ENCODE measurements around the gene NACAD. TPM values are rescaled to one million over a fixed set of nuclear protein-coding genes. Genes with fewer than 3 reads are reported as not detected.

Gene NACAD
- total RNA-seq, 2 experiments from 2014 or later = 0.08 to 0.14 TPM

GRCh38 chr7:45112648-45113047 lies 23.9 kb upstream of the NACAD start:
- Mint-ChIP-seq H3K27me3 (peaks cover 9% of the 10 kb centered on the region), H3K4me3 (peak overlapping the region; percentile 98), H3K27ac (peak overlapping the region; percentile 96), H3K36me3 (ENCODE audit: low read depth) (peaks cover 38% of the 10 kb centered on the region), H3K4me1 (ENCODE audit: low read depth) (peaks cover 48% of the 10 kb centered on the region), H3K9me3 (no peaks in the 10 kb centered on the region)
- POLR2A ChIA-PET = interaction anchor here (1.6 to 3.2 kb wide), 6 partner anchors 26 to 623 kb away, joined by 3 to 36 read pairs (median 10); partner anchors contain the start of genes CCM2, DDX56, NUDCD3 and PURB
- peaks cover 42% of the 10 kb centered on the region for H3K4me1 ChIP-seq (ENCODE audit: insufficient read depth, low read length)
- intact Hi-C loops (cut with DNase I, micrococcal nuclease) = loop anchor here (2.0 to 5.0 kb wide), 6 partner anchors 22 to 910 kb away; partner anchors contain the start of genes H2AZ2 (in 1 of the 2) and YKT6 (in 1 of the 2)
- H3K27me3 ChIP-seq (ENCODE audit: control insufficient read depth in 1 of 2, insufficient read depth in 2 of 2, low read length in 2 of 2) = no peaks in the 10 kb centered on the region
- ATAC-seq (ENCODE audit: poor library complexity) (no peak), DNase-seq (no peak)
- H3K9me3 ChIP-seq (ENCODE audit: control insufficient read depth in 1 of 2, insufficient read depth in 1 of 2, low read length in 2 of 2) = no peaks in the 10 kb centered on the region
- H3K27ac ChIP-seq (ENCODE audit: low read depth in 1 of 2, low read length in 2 of 2) = no peak overlapping the region
- CTCF ChIA-PET = interaction anchor here (1.2 to 2.9 kb wide), 2 partner anchors 23 to 139 kb away, joined by 5 to 14 read pairs; no protein-coding TSS in a partner anchor
- no peak for TF ChIP-seq CTCF (IDR thresholded peaks at IDR 0.05)
- H3K4me3 ChIP-seq (ENCODE audit: low read length) = no peak overlapping the region
- peaks cover 18% of the 10 kb centered on the region for H3K36me3 ChIP-seq (ENCODE audit: insufficient read depth, low read length)

- Histone ChIP-seq H3K27me3 (ENCODE audit: control insufficient read depth in 1 of 2, insufficient read depth in 2 of 2, low read length in 2 of 2) (no peaks in the 10 kb centered on the region), H3K4me3 (ENCODE audit: low read length) (peak within 1 kb of the TSS; percentile 94), H3K4me1 (ENCODE audit: insufficient read depth, low read length) (peaks cover 51% of the 10 kb centered on the region), H3K27ac (ENCODE audit: low read depth in 1 of 2, low read length in 2 of 2) (peak within 1 kb of the TSS; percentile 99), H3K36me3 (ENCODE audit: insufficient read depth, low read length) (peaks cover 28% of the 10 kb centered on the region), H3K9me3 (ENCODE audit: control insufficient read depth in 1 of 2, insufficient read depth in 1 of 2, low read length in 2 of 2) (no peaks in the 10 kb centered on the region)
- DNase-seq (peak; percentile 86 to 98 (median 91)), ATAC-seq (ENCODE audit: poor library complexity) (peak; percentile 78)
- peak within 1 kb of the TSS; percentile 96 for H3K27ac Mint-ChIP-seq
- CTCF ChIA-PET = interaction anchor here (1.2 to 2.9 kb wide), 7 partner anchors 12 to 362 kb away, joined by 3 to 14 read pairs (median 4); partner anchors contain the start of gene H2AZ2
- POLR2A ChIA-PET = interaction anchor here (0.6 to 3.2 kb wide), 25 partner anchors 9 to 1528 kb away, joined by 3 to 36 read pairs (median 8); partner anchors contain the start of genes CCM2, DDX56, H2AZ2 and MYO1G
- H3K4me1 Mint-ChIP-seq (ENCODE audit: low read depth) = peaks cover 55% of the 10 kb centered on the region
- no peak for TF ChIP-seq CTCF (IDR thresholded peaks at IDR 0.05)
- no peaks in the 10 kb centered on the region for H3K9me3 Mint-ChIP-seq
- intact Hi-C loops (cut with DNase I, micrococcal nuclease) = loop anchor here (1.0 to 5.0 kb wide), 12 partner anchors 23 to 909 kb away; partner anchors contain the start of genes CCM2 (in 2 of the 2), H2AZ2 (in 2 of the 2), OGDH (in 1 of the 2) and PURB (in 1 of the 2)
- H3K4me3 Mint-ChIP-seq = peak within 1 kb of the TSS; percentile 98
- H3K27me3 Mint-ChIP-seq = peaks cover 9% of the 10 kb centered on the region
- H3K36me3 Mint-ChIP-seq (ENCODE audit: low read depth) = peaks cover 49% of the 10 kb centered on the region
Measured at GRCh38 chr7:45111298-45112223, 22.8 kb upstream of the NACAD start, which contains the start of gene TBRG4. Gene TBRG4 (minus strand): TSS chr7:45111697. CDS start chr7:45109237, 2,460 bp downstream.

DNA sequence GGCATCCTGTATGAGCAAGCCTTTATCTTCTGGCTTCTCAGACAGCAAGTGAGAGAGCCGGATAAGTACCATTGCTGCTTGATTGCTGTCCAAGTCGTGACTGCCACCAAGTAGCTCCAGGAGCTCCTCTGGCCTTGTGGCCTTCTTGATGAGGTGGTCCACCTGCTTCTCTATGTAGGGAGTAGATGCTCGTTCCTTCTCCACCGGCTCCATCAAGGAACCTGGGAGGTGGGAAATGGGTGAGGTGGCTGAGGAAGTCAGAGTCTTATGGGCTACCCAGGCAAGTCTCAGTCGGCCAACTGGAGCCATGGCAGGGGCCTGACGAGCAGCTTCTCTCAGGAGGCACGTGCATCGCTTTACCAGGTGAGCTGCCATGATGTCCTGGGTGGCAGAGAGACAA lies 20.1 kb upstream of the NACAD start:
- no peaks in the 10 kb centered on the region for H3K27me3 Mint-ChIP-seq
- H3K4me1 ChIP-seq (ENCODE audit: insufficient read depth, low read length) = peaks cover 75% of the 10 kb centered on the region
- intact Hi-C loops (cut with DNase I, micrococcal nuclease) = no loop called here
- CTCF ChIA-PET = no interaction called here
- peak overlapping the region; percentile 76 for H3K27ac Mint-ChIP-seq
- no peak for TF ChIP-seq CTCF (IDR thresholded peaks at IDR 0.05)
- POLR2A ChIA-PET = no interaction called here
- H3K9me3 Mint-ChIP-seq = no peaks in the 10 kb centered on the region
- H3K27me3 ChIP-seq (ENCODE audit: control insufficient read depth in 1 of 2, insufficient read depth in 2 of 2, low read length in 2 of 2) = no peaks in the 10 kb centered on the region
- H3K9me3 ChIP-seq (ENCODE audit: control insufficient read depth in 1 of 2, insufficient read depth in 1 of 2, low read length in 2 of 2) = no peaks in the 10 kb centered on the region
- H3K36me3 Mint-ChIP-seq (ENCODE audit: low read depth) = peaks cover 76% of the 10 kb centered on the region
- ATAC-seq (ENCODE audit: poor library complexity) (no peak), DNase-seq (peak in 1 of 14 experiments; percentile 11)
- peaks cover 54% of the 10 kb centered on the region for H3K36me3 ChIP-seq (ENCODE audit: insufficient read depth, low read length)
- peak overlapping the region in 1 of 2 donors; percentile 10 for H3K27ac ChIP-seq (ENCODE audit: low read depth in 1 of 2, low read length in 2 of 2)
- H3K4me3 Mint-ChIP-seq = peak overlapping the region; percentile 58
- peaks cover 61% of the 10 kb centered on the region for H3K4me1 Mint-ChIP-seq (ENCODE audit: low read depth)
- no peak overlapping the region for H3K4me3 ChIP-seq (ENCODE audit: low read length)
